Liver (tissue), 9 donors: ENCODE data around the gene WDR1. TPM values are rescaled to one million over a fixed set of nuclear protein-coding genes. Genes with fewer than 3 reads are reported as not detected.

ENCODE experiments used
- DNase-seq: peaks from one replicate; pipeline ENCODE4 v3.0.0-alpha.2; 2017; ENCODE audit warnings: low spot score
- H3K27ac ChIP-seq, 2 donors: one replicate each; pipeline ENCODE4 v1.7.0; 2013; ENCODE audit warnings: inconsistent platforms in 2 of 2, low read length in 2 of 2, control low read depth in 1 of 2, low read depth in 1 of 2, mild to moderate bottlenecking in 1 of 2
- H3K27me3 ChIP-seq, 4 donors: one replicate each; pipeline versions ENCODE4 v1.6.1 to v1.7.0; 2013; ENCODE audit warnings: low read length in 3 of 4, inconsistent platforms in 1 of 4, mild to moderate bottlenecking in 1 of 4, moderate library complexity in 1 of 4; ENCODE audit not compliant: control insufficient read depth in 4 of 4, insufficient read depth in 4 of 4
- H3K36me3 ChIP-seq, 4 donors: one replicate each; pipeline versions ENCODE4 v1.6.1 to v1.7.0; 2013; ENCODE audit warnings: low read length in 3 of 4, mild to moderate bottlenecking in 3 of 4, low read depth in 1 of 4, moderate library complexity in 1 of 4; ENCODE audit not compliant: control insufficient read depth in 4 of 4, insufficient read depth in 3 of 4
- H3K4me1 ChIP-seq, 4 donors: one replicate each; pipeline versions ENCODE4 v1.6.1 to v1.7.0; 2013; ENCODE audit warnings: low read length in 3 of 4, mild to moderate bottlenecking in 3 of 4, moderate library complexity in 1 of 4; ENCODE audit not compliant: control insufficient read depth in 4 of 4, insufficient read depth in 4 of 4
- H3K4me3 ChIP-seq, 3 donors: one replicate each; pipeline versions ENCODE4 v1.6.1 to v1.7.0; 2013; ENCODE audit warnings: low read length in 3 of 3, control low read depth in 1 of 3, low read depth in 1 of 3, mild to moderate bottlenecking in 1 of 3
- H3K9ac ChIP-seq, 2 donors: one replicate each; pipeline ENCODE4 v1.7.0; 2013; ENCODE audit warnings: low read length in 2 of 2, mild to moderate bottlenecking in 2 of 2, moderate library complexity in 2 of 2, control low read depth in 1 of 2, low read depth in 1 of 2
- H3K9me3 ChIP-seq, 4 donors: one replicate each; pipeline versions ENCODE4 v1.6.1 to v1.7.0; 2013; ENCODE audit warnings: low read length in 3 of 4; ENCODE audit not compliant: control insufficient read depth in 4 of 4
- EGR1 ChIP-seq, 2 donors: IDR thresholded peaks; 2 replicates each; pipeline ENCODE4 v1.6.1; 2016 to 2018; ENCODE audit warnings: antibody characterized with exemption in 2 of 2, low read depth in 2 of 2
- FOXA1 ChIP-seq: IDR thresholded peaks from 2 replicates; pipeline ENCODE4 v1.6.1; 2016; ENCODE audit warnings: antibody characterized with exemption
- FOXA2 ChIP-seq: IDR thresholded peaks from 2 replicates; pipeline ENCODE4 v1.6.1; 2016; ENCODE audit warnings: antibody characterized with exemption
- GABPA ChIP-seq, 2 donors: IDR thresholded peaks in 1 of 2; conservative IDR thresholded peaks in 1 of 2; 2 replicates each; pipeline ENCODE4 v1.6.1; 2016; ENCODE audit warnings: antibody characterized with exemption in 2 of 2, mild to moderate bottlenecking in 1 of 2, moderate library complexity in 1 of 2
- HNF4A ChIP-seq, 2 donors: conservative IDR thresholded peaks; 2 replicates each; pipeline ENCODE4 v1.6.1; 2016; ENCODE audit warnings: antibody characterized with exemption in 2 of 2, mild to moderate bottlenecking in 2 of 2
- HNF4G ChIP-seq: IDR thresholded peaks from 2 replicates; pipeline ENCODE4 v1.6.1; 2016; ENCODE audit warnings: antibody characterized with exemption
- JUND ChIP-seq, 2 donors: IDR thresholded peaks; 2 replicates each; pipeline ENCODE4 v1.6.1; 2016; ENCODE audit warnings: antibody characterized with exemption in 2 of 2
- NR2F2 ChIP-seq: IDR thresholded peaks from 2 replicates; pipeline ENCODE4 v1.6.1; 2016; ENCODE audit warnings: antibody characterized with exemption
- RAD21 ChIP-seq, 2 donors: IDR thresholded peaks; 2 replicates each; pipeline ENCODE4 v1.6.1; 2016; ENCODE audit warnings: antibody characterized with exemption in 2 of 2, mild to moderate bottlenecking in 2 of 2
- REST ChIP-seq: IDR thresholded peaks from 2 replicates; pipeline ENCODE4 v1.6.1; 2016; ENCODE audit warnings: antibody characterized with exemption, mild to moderate bottlenecking
- RXRA ChIP-seq, 2 donors: IDR thresholded peaks; 2 replicates each; pipeline ENCODE4 v1.6.1; 2017 to 2018; ENCODE audit warnings: antibody characterized with exemption in 2 of 2, mild to moderate bottlenecking in 1 of 2
- SP1 ChIP-seq: IDR thresholded peaks from 2 replicates; pipeline ENCODE4 v1.6.1; 2018; ENCODE audit warnings: antibody characterized with exemption, mild to moderate bottlenecking
- TAF1 ChIP-seq: conservative IDR thresholded peaks from 2 replicates; pipeline ENCODE4 v1.6.1; 2016; ENCODE audit warnings: antibody characterized with exemption, mild to moderate bottlenecking
- YY1 ChIP-seq: IDR thresholded peaks from 2 replicates; pipeline ENCODE4 v1.6.1; 2016; ENCODE audit warnings: antibody characterized with exemption, mild to moderate bottlenecking
- WGBS: extraction: QIAGEN DNeasy Blood & Tissue Kit; methylation state at CpG from one replicate; pipeline ENCODE4 v1.1.7; 2013; 5-methylcytosine and 5-hydroxymethylcytosine counted together
- polyA plus RNA-seq, 2 donors: library from polyadenylated mRNA; stranded (reverse) in 1 of 2; unstranded in 1 of 2; fragments of 200-250 nt in 1 of 2; fragments of >200 nt in 1 of 2; fragmentation: Nextera tagmentation in 1 of 2; extraction: Ambion mirVana in 1 of 2; gene quantifications; one replicate each; pipeline versions ENCODE4 v1.2.1 to v1.2.3, GENCODE V29; 2013 to 2015
- total RNA-seq, 2 donors: library from RNA; depleted of rRNA; stranded (reverse); fragments of >200 nt; gene quantifications; one replicate each; pipeline ENCODE4 v1.2.3, GENCODE V29; 2014
- TF ChIP-seq, protein P1 (sequence below): IDR thresholded peaks from 2 replicates; pipeline ENCODE4 v1.6.1; 2016; ENCODE audit warnings: antibody characterized with exemption
- TF ChIP-seq, protein P2 (sequence below): fragments of 150-350 bp; IDR thresholded peaks from 2 replicates; pipeline ENCODE4 v1.5.1; 2017; ENCODE audit warnings: improper control_type of control experiment, low read depth, low read length; ENCODE audit not compliant: missing input control
- TF ChIP-seq, protein P3 (sequence below): IDR thresholded peaks from 2 replicates; pipeline ENCODE4 v1.6.1; 2016; ENCODE audit warnings: antibody characterized with exemption
- donor health status: healthy.
- donor health status: healthy.
- donor health status: healthy.
- donor health status: healthy.
- donor health status: healthy.

The WDR1 gene
- total and polyA plus RNA-seq, 4 donors = 31.1 to 97.4 (median 65.7) TPM

GRCh38 chr4:10161146-10161545 is 44.5 kb upstream of the WDR1 start:
- no peaks in the 10 kb centered on the region for H3K27me3 ChIP-seq
- DNase-seq = no peak
- TF ChIP-seq RAD21 (IDR thresholded peaks at IDR 0.05) (no peak), TAF1 (no peak), GABPA (IDR thresholded peaks at IDR 0.05 in 1 of 2, conservative IDR thresholded peaks at IDR 0.05 in 1 of 2) (no peak), RXRA (IDR thresholded peaks at IDR 0.05) (no peak), FOXA1 (no peak), HNF4A (conservative IDR thresholded peaks at IDR 0.05) (no peak), REST (no peak), EGR1 (IDR thresholded peaks at IDR 0.05; ENCODE audit: low read depth in 2 of 2) (no peak)
- TF ChIP-seq, protein P1, sequence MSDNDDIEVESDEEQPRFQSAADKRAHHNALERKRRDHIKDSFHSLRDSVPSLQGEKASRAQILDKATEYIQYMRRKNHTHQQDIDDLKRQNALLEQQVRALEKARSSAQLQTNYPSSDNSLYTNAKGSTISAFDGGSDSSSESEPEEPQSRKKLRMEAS = no peak
- TF ChIP-seq, protein P2, sequence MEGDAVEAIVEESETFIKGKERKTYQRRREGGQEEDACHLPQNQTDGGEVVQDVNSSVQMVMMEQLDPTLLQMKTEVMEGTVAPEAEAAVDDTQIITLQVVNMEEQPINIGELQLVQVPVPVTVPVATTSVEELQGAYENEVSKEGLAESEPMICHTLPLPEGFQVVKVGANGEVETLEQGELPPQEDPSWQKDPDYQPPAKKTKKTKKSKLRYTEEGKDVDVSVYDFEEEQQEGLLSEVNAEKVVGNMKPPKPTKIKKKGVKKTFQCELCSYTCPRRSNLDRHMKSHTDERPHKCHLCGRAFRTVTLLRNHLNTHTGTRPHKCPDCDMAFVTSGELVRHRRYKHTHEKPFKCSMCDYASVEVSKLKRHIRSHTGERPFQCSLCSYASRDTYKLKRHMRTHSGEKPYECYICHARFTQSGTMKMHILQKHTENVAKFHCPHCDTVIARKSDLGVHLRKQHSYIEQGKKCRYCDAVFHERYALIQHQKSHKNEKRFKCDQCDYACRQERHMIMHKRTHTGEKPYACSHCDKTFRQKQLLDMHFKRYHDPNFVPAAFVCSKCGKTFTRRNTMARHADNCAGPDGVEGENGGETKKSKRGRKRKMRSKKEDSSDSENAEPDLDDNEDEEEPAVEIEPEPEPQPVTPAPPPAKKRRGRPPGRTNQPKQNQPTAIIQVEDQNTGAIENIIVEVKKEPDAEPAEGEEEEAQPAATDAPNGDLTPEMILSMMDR = no peak
- WGBS = 52% methylated on average over 3 of the region's 3 CpGs
- H3K36me3 ChIP-seq = no peaks in the 10 kb centered on the region
- H3K9me3 ChIP-seq = no peaks in the 10 kb centered on the region
- no peak overlapping the region for H3K27ac ChIP-seq
- H3K9ac ChIP-seq = no peak overlapping the region
- peaks cover 2 to 26% (median 12%) of the 10 kb centered on the region in 4 donors for H3K4me1 ChIP-seq
- H3K4me3 ChIP-seq = no peak overlapping the region

DNA sequence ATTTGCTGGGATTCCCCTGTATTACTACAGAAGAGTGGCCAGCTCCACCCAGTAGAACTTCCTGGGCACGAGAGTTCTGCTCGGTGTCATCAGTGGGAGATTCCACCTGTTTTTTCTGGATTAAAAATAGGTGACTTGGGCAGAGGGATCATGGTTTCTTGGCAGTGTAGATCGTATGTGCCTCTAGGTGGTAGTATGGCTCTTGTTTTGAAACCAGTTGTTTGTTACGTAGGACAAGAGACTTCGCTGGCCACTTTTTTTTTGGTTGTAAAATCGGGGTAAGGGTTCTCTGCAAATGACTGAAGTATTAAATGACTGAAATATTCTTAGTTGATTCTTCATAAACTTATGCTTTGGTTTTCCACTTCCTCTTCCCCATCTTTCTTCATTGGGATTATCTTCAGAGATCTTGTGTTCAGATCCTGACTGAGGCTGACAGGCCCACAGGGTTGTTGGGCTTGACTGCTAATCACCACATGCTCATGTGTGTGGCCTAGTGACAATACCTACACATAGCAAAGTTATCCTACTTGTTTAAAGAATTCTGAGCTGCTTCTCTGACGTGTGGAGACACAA is 43.8 kb upstream of the WDR1 start:
- no peak overlapping the region for H3K27ac ChIP-seq
- H3K9ac ChIP-seq = no peak overlapping the region
- no peak for DNase-seq
- peaks cover 2 to 26% (median 12%) of the 10 kb centered on the region in 4 donors for H3K4me1 ChIP-seq
- no peak overlapping the region for H3K4me3 ChIP-seq
- no peaks in the 10 kb centered on the region for H3K36me3 ChIP-seq
- H3K9me3 ChIP-seq = no peaks in the 10 kb centered on the region
- 66% methylated on average over 7 of the region's 7 CpGs for WGBS
- H3K27me3 ChIP-seq = no peaks in the 10 kb centered on the region
- no peak for TF ChIP-seq REST
- no peak for TF ChIP-seq EGR1 (IDR thresholded peaks at IDR 0.05; ENCODE audit: low read depth in 2 of 2)
- TF ChIP-seq SP1 = no peak
- TF ChIP-seq, protein P2 = peak; percentile 24
- no peak for TF ChIP-seq HNF4G
- no peak for TF ChIP-seq GABPA (IDR thresholded peaks at IDR 0.05 in 1 of 2, conservative IDR thresholded peaks at IDR 0.05 in 1 of 2)
- TF ChIP-seq, protein P3, sequence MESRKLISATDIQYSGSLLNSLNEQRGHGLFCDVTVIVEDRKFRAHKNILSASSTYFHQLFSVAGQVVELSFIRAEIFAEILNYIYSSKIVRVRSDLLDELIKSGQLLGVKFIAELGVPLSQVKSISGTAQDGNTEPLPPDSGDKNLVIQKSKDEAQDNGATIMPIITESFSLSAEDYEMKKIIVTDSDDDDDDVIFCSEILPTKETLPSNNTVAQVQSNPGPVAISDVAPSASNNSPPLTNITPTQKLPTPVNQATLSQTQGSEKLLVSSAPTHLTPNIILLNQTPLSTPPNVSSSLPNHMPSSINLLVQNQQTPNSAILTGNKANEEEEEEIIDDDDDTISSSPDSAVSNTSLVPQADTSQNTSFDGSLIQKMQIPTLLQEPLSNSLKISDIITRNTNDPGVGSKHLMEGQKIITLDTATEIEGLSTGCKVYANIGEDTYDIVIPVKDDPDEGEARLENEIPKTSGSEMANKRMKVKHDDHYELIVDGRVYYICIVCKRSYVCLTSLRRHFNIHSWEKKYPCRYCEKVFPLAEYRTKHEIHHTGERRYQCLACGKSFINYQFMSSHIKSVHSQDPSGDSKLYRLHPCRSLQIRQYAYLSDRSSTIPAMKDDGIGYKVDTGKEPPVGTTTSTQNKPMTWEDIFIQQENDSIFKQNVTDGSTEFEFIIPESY = no peak
- TF ChIP-seq RAD21 (IDR thresholded peaks at IDR 0.05) = peak; percentile 71 to 72
- no peak for TF ChIP-seq HNF4A (conservative IDR thresholded peaks at IDR 0.05)
- TF ChIP-seq FOXA2 = no peak
- TF ChIP-seq NR2F2 = no peak
- TF ChIP-seq, protein P1 = no peak
- TF ChIP-seq JUND (IDR thresholded peaks at IDR 0.05) = no peak
- TF ChIP-seq FOXA1 = no peak
- TF ChIP-seq YY1 = no peak
